ENCODE measurements around the gene KIRREL1. TPM values are rescaled to one million over a fixed set of nuclear protein-coding genes. Genes with fewer than 3 reads are reported as not detected.

KIRREL1 gene
- total and polyA plus RNA-seq, 2 of the 13 experiments (the other 11 are each of a cell fraction or from before 2014, with no cell fraction given), result 0.02 to 0.03 TPM

DNA sequence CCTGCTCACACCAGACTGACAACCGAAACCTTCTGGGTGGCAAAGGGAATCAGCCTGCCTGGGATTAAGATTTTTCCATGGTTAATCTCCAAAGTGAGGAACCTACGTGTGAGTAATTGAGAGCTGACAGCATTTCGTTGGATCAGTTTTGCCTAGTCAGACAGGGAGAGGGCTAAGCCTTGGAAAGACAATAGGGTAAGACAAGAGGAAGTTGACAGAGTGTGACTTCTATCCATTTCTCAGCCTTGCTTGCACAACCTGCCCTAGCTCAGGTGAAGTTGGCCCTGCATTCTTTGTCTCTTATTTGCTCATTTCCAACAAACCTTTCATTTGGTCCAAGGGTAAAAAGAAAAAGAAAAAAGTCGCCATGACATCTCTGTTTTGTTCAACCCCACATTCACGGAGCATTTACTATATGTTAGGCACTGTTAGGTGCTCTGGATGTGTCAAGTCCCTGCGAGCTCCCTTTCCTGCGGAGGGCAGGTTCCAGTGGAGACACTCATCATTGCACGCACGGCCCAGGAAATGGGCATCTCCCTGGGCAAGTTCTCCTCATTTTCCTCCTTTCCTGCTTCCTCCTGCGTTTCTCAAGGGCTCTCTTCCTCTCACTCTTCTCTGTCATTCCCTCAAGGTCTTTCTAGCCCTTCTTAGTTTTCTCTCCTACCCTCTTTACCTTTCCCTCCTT is 23.3 kb downstream of the KIRREL1 start:
- in situ Hi-C loops (cut with HindIII; ENCODE audit: extremely low pct_ligation_motif_present, low pct_unique_long_range_greater_than_20kb) (no loop called here), intact Hi-C loops (cut with micrococcal nuclease; ENCODE audit: unreplicated experiment) (no loop called here)
- Histone ChIP-seq H2AFZ (ENCODE audit: low read length) (no peak overlapping the region), H3K4me3 (replicated peaks in 1 of 3; ENCODE audit: insufficient read depth in 1 of 3, low read depth in 2 of 3, low read length in 3 of 3) (no peak overlapping the region), H3K4me1 (ENCODE audit: insufficient read depth, low read length) (0 out of 2 replicates have a peak, but pooled peaks cover 9% of the 10 kb centered on the region), H3K9ac (ENCODE audit: insufficient read depth, low read depth, low read length) (no peak overlapping the region), H3K9me3 (ENCODE audit: low read length) (no peaks in the 10 kb centered on the region), H4K20me1 (ENCODE audit: insufficient read depth, low read length) (no peaks in the 10 kb centered on the region), H3K27ac (ENCODE audit: extremely low read length, insufficient read depth, low read length) (no peak overlapping the region), H3K4me2 (ENCODE audit: low read depth, low read length) (no peak overlapping the region), H3K79me2 (ENCODE audit: insufficient read depth, low read length) (no peaks in the 10 kb centered on the region), H3K36me3 (replicated peaks in 1 of 2; ENCODE audit: control insufficient read depth in 1 of 2, insufficient read depth in 2 of 2, low read length in 2 of 2) (no peaks in the 10 kb centered on the region), H3K27me3 (ENCODE audit: control insufficient read depth in 1 of 2, insufficient read depth in 2 of 2, low read length in 2 of 2) (no peaks in the 10 kb centered on the region)
- POLR2A ChIA-PET, result no interaction called here
- no peak for ATAC-seq
- no peak for DNase-seq (ENCODE audit: low spot score)
- FAIRE-seq, result no peak
- WGBS (ENCODE audit: low lambda C conversion rate), result 35% methylated on average over 10 of the region's 10 CpGs
- BruUV-seq (replicated peaks), result no TSS peak
- CTCF ChIA-PET (ENCODE audit: low intra/inter-chr PET ratio, low total read pairs), result no interaction called here
- no peak for TF ChIP-seq ISL2 (CRISPR knock-in tag; IDR thresholded peaks at IDR 0.05)
- no peak for TF ChIP-seq THAP7 (CRISPR knock-in tag; IDR thresholded peaks at IDR 0.05)
- TF ChIP-seq HDAC2 (CRISPR knock-in tag; IDR thresholded peaks at IDR 0.05), result no peak
- no peak for TF ChIP-seq ZNF558 (CRISPR knock-in tag; IDR thresholded peaks at IDR 0.05; ENCODE audit: borderline replicate concordance)
- TF ChIP-seq MTA1 (CRISPR knock-in tag; IDR thresholded peaks at IDR 0.05; ENCODE audit: borderline replicate concordance), result no peak
- TF ChIP-seq CEBPZ (IDR thresholded peaks at IDR 0.05; ENCODE audit: low read length), result no peak
- TF ChIP-seq, protein P1, sequence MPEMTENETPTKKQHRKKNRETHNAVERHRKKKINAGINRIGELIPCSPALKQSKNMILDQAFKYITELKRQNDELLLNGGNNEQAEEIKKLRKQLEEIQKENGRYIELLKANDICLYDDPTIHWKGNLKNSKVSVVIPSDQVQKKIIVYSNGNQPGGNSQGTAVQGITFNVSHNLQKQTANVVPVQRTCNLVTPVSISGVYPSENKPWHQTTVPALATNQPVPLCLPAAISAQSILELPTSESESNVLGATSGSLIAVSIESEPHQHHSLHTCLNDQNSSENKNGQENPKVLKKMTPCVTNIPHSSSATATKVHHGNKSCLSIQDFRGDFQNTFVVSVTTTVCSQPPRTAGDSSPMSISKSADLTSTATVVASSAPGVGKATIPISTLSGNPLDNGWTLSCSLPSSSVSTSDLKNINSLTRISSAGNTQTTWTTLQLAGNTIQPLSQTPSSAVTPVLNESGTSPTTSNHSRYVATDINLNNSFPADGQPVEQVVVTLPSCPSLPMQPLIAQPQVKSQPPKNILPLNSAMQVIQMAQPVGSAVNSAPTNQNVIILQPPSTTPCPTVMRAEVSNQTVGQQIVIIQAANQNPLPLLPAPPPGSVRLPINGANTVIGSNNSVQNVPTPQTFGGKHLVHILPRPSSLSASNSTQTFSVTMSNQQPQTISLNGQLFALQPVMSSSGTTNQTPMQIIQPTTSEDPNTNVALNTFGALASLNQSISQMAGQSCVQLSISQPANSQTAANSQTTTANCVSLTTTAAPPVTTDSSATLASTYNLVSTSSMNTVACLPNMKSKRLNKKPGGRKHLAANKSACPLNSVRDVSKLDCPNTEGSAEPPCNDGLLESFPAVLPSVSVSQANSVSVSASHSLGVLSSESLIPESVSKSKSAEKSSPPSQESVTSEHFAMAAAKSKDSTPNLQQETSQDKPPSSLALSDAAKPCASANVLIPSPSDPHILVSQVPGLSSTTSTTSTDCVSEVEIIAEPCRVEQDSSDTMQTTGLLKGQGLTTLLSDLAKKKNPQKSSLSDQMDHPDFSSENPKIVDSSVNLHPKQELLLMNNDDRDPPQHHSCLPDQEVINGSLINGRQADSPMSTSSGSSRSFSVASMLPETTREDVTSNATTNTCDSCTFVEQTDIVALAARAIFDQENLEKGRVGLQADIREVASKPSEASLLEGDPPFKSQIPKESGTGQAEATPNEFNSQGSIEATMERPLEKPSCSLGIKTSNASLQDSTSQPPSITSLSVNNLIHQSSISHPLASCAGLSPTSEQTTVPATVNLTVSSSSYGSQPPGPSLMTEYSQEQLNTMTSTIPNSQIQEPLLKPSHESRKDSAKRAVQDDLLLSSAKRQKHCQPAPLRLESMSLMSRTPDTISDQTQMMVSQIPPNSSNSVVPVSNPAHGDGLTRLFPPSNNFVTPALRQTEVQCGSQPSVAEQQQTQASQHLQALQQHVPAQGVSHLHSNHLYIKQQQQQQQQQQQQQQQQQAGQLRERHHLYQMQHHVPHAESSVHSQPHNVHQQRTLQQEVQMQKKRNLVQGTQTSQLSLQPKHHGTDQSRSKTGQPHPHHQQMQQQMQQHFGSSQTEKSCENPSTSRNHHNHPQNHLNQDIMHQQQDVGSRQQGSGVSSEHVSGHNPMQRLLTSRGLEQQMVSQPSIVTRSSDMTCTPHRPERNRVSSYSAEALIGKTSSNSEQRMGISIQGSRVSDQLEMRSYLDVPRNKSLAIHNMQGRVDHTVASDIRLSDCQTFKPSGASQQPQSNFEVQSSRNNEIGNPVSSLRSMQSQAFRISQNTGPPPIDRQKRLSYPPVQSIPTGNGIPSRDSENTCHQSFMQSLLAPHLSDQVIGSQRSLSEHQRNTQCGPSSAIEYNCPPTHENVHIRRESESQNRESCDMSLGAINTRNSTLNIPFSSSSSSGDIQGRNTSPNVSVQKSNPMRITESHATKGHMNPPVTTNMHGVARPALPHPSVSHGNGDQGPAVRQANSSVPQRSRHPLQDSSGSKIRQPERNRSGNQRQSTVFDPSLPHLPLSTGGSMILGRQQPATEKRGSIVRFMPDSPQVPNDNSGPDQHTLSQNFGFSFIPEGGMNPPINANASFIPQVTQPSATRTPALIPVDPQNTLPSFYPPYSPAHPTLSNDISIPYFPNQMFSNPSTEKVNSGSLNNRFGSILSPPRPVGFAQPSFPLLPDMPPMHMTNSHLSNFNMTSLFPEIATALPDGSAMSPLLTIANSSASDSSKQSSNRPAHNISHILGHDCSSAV (CRISPR knock-in tag; IDR thresholded peaks at IDR 0.05; ENCODE audit: borderline replicate concordance), result no peak
- no peak for TF ChIP-seq NFKB2 (CRISPR knock-in tag; IDR thresholded peaks at IDR 0.05; ENCODE audit: borderline replicate concordance)
- no peak for TF ChIP-seq GTF2F1 (IDR thresholded peaks at IDR 0.05; ENCODE audit: low read length)
- TF ChIP-seq ZNF713 (CRISPR knock-in tag; IDR thresholded peaks at IDR 0.05), result no peak
- no peak for TF ChIP-seq ZNF34 (CRISPR knock-in tag; IDR thresholded peaks at IDR 0.05; ENCODE audit: borderline replicate concordance)
- TF ChIP-seq LCORL (IDR thresholded peaks at IDR 0.05), result no peak
- no peak for TF ChIP-seq LCORL (CRISPR knock-in tag; IDR thresholded peaks at IDR 0.05)

All from HepG2 (cell line).